Measurements from ENCODE around the gene TYMS. TPM values are rescaled to one million over a fixed set of nuclear protein-coding genes. Genes with fewer than 3 reads are reported as not detected.

The TYMS gene
- total and polyA plus RNA-seq, 8 donors = 25.9 to 226 (median 142) TPM

GRCh38 chr18:683531-683930 lies 26.1 kb downstream of the TYMS start:
- DNase-seq (no peak), ATAC-seq (no peak)
- Histone ChIP-seq H3K4me1 (no peaks in the 10 kb centered on the region), H3K9me3 (no peaks in the 10 kb centered on the region), H3K4me3 (no peak overlapping the region), H3K27me3 (no peaks in the 10 kb centered on the region), H3K27ac (no peak overlapping the region), H3K36me3 (peaks cover 0 to 71% of the 10 kb centered on the region in 2 donors)
- intact Hi-C loops (cut with DNase I) = no loop called here
- TF ChIP-seq CTCF (IDR thresholded peaks at IDR 0.05) = no peak

- no peak overlapping the region for H3K4me3 ChIP-seq
- no peak for TF ChIP-seq CTCF (IDR thresholded peaks at IDR 0.05)
- no peaks in the 10 kb centered on the region for H3K9me3 ChIP-seq
- no peak for DNase-seq
- no peak overlapping the region for H3K27ac ChIP-seq
- peaks cover 0 to 62% of the 10 kb centered on the region in 2 donors for H3K36me3 ChIP-seq
- ATAC-seq = no peak
- intact Hi-C loops (cut with DNase I) = no loop called here
- H3K27me3 ChIP-seq = no peaks in the 10 kb centered on the region
- no peaks in the 10 kb centered on the region for H3K4me1 ChIP-seq
Measured at GRCh38 chr18:685438-685837, 28.0 kb downstream of the TYMS start.

- no peak for ATAC-seq
- H3K4me1 ChIP-seq = no peaks in the 10 kb centered on the region
- intact Hi-C loops (cut with DNase I) = no loop called here
Measured at GRCh38 chr18:686339-687111, 29.1 kb downstream of the TYMS start.

GRCh38 chr18:688323-688722 lies 30.9 kb downstream of the TYMS start:
- Histone ChIP-seq H3K4me3 (no peak overlapping the region), H3K27ac (no peak overlapping the region), H3K4me1 (no peaks in the 10 kb centered on the region), H3K36me3 (peaks cover 0 to 66% of the 10 kb centered on the region in 2 donors), H3K27me3 (no peaks in the 10 kb centered on the region), H3K9me3 (no peaks in the 10 kb centered on the region)
- no peak for DNase-seq
- TF ChIP-seq CTCF (IDR thresholded peaks at IDR 0.05) = no peak
- ATAC-seq = no peak
- intact Hi-C loops (cut with DNase I) = no loop called here

More at GRCh38 chr18:686339-687111, 29.1 kb downstream of the TYMS start:
- Histone ChIP-seq H3K36me3 (peaks cover 0 to 63% of the 10 kb centered on the region in 2 donors), H3K27ac (no peak overlapping the region), H3K27me3 (no peaks in the 10 kb centered on the region), H3K4me3 (no peak overlapping the region), H3K9me3 (no peaks in the 10 kb centered on the region)
- no peak for TF ChIP-seq CTCF (IDR thresholded peaks at IDR 0.05)
- no peak for DNase-seq

GRCh38 chr18:692824-693223 lies 35.4 kb downstream of the TYMS start:
- TF ChIP-seq CTCF (IDR thresholded peaks at IDR 0.05) = no peak
- intact Hi-C loops (cut with DNase I) = no loop called here
- H3K4me1 ChIP-seq = no peaks in the 10 kb centered on the region
- no peak overlapping the region for H3K27ac ChIP-seq
- DNase-seq (no peak), ATAC-seq (no peak)
- no peak overlapping the region for H3K4me3 ChIP-seq
- peaks cover 0 to 70% of the 10 kb centered on the region in 2 donors for H3K36me3 ChIP-seq
- no peaks in the 10 kb centered on the region for H3K9me3 ChIP-seq
- no peaks in the 10 kb centered on the region for H3K27me3 ChIP-seq
